GM10248 (cell line): ENCODE measurements around the gene PLA2G4E.

Experiments used
- CTCF ChIA-PET: fragments of 300-600 bp; sonication (Branson Sonifier 250); formaldehyde crosslinking; extraction: SDS; loops from one replicate; lab custom pipeline; 2021; ENCODE audit warnings: antibody characterized with exemption; lab: Yijun Ruan, JAX
- POLR2A ChIA-PET: fragments of 350-650 bp; sonication (Branson Sonifier 250); formaldehyde crosslinking; extraction: SDS; loops from one replicate; lab custom pipeline; 2020; ENCODE audit warnings: antibody characterized with exemption; lab: Yijun Ruan, JAX
- DNase-seq: peaks from one replicate; pipeline ENCODE4 v3.0.0; 2012; ENCODE audit errors: extremely low spot score
- CTCF ChIP-seq: IDR thresholded peaks from 2 replicates; pipeline ENCODE4 v1.5.1; 2012; ENCODE audit warnings: mild to moderate bottlenecking, low read depth; ENCODE audit errors: extremely low read depth, missing control alignments, control extremely low read depth

Gene PLA2G4E

GRCh38 chr15:41979493-41980266 is 41.2 kb downstream of the PLA2G4E start:
- CTCF ChIA-PET: interaction anchor here (1.1 to 5.4 kb wide), 5 partner anchors 9 to 104 kb away, joined by 3 to 39 read pairs (median 4); partner anchors contain the start of gene EHD4
- no peak for DNase-seq
- POLR2A ChIA-PET: no interaction called here
- TF ChIP-seq CTCF: no peak

GRCh38 chr15:41978534-41978933 is 42.3 kb downstream of the PLA2G4E start:
- POLR2A ChIA-PET: interaction anchor here (0.6 kb wide), 1 partner anchor 564 kb away, joined by 4 read pairs; no protein-coding TSS in a partner anchor
- DNase-seq: no peak
- no peak for TF ChIP-seq CTCF
- CTCF ChIA-PET: interaction anchor here (1.3 to 5.4 kb wide), 4 partner anchors 7 to 105 kb away, joined by 4 to 39 read pairs (median 4); no protein-coding TSS in a partner anchor

- no peak for TF ChIP-seq CTCF
- ChIA-PET POLR2A (no interaction called here), CTCF (interaction anchor here (1.0 to 5.4 kb wide), 4 partner anchors 8 to 106 kb away, joined by 4 to 39 read pairs (median 4); no protein-coding TSS in a partner anchor)
- DNase-seq: no peak
These were observed 43.0 kb downstream of the PLA2G4E start for GRCh38 chr15:41977757-41978383.

- POLR2A ChIA-PET: no interaction called here
- TF ChIP-seq CTCF: no peak
- DNase-seq: no peak
- CTCF ChIA-PET: no interaction called here
These were observed 45.2 kb downstream of the PLA2G4E start for GRCh38 chr15:41975669-41976068.

GRCh38 chr15:41974041-41974440 is 46.8 kb downstream of the PLA2G4E start:
- CTCF ChIA-PET: interaction anchor here (1.0 to 2.7 kb wide), 5 partner anchors 9 to 201 kb away, joined by 3 to 12 read pairs (median 4); partner anchors contain the start of gene MAPKBP1
- DNase-seq: no peak
- POLR2A ChIA-PET: interaction anchor here (0.6 kb wide), 1 partner anchor 898 kb away, joined by 6 read pairs; no protein-coding TSS in a partner anchor
- TF ChIP-seq CTCF: no peak
